Suprapubic skin (tissue), 4 donors: Measurements from ENCODE around the gene SAMD4A.

Experiments
- POLR2A ChIP-seq, 2 donors: fragments of 450-650 bp; IDR thresholded peaks; one replicate each; pipeline ENCODE4 v1.6.1; 2017; ENCODE audit warnings: antibody characterized with exemption in 2 of 2, mild to moderate bottlenecking in 2 of 2, moderate library complexity in 2 of 2
- POLR2AphosphoS5 ChIP-seq, 3 donors: sonication (generic); formaldehyde crosslinking; IDR thresholded peaks; one replicate each; pipeline ENCODE4 v1.6.1; 2017; ENCODE audit warnings: antibody characterized with exemption in 3 of 3
- TF ChIP-seq, protein P1 (sequence below), 2 donors: fragments of 200-600 bp in 1 of 2; fragments of 450-650 bp in 1 of 2; sonication (generic) in 1 of 2; IDR thresholded peaks; one replicate each; pipeline ENCODE4 v1.5.1; 2016 to 2019; ENCODE audit warnings: antibody characterized with exemption in 2 of 2, mild to moderate bottlenecking in 1 of 2, moderate library complexity in 1 of 2

- TF ChIP-seq, protein P1, sequence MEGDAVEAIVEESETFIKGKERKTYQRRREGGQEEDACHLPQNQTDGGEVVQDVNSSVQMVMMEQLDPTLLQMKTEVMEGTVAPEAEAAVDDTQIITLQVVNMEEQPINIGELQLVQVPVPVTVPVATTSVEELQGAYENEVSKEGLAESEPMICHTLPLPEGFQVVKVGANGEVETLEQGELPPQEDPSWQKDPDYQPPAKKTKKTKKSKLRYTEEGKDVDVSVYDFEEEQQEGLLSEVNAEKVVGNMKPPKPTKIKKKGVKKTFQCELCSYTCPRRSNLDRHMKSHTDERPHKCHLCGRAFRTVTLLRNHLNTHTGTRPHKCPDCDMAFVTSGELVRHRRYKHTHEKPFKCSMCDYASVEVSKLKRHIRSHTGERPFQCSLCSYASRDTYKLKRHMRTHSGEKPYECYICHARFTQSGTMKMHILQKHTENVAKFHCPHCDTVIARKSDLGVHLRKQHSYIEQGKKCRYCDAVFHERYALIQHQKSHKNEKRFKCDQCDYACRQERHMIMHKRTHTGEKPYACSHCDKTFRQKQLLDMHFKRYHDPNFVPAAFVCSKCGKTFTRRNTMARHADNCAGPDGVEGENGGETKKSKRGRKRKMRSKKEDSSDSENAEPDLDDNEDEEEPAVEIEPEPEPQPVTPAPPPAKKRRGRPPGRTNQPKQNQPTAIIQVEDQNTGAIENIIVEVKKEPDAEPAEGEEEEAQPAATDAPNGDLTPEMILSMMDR (IDR thresholded peaks at IDR 0.05), result no peak
- TF ChIP-seq POLR2A (IDR thresholded peaks at IDR 0.05) (no peak), POLR2AphosphoS5 (IDR thresholded peaks at IDR 0.05) (no peak)
Measured at GRCh38 chr14:54639611-54640010, 72.7 kb downstream of the SAMD4A start.
